Measurements from ENCODE around the gene MMP15.
A peak's percentile ranks its signal among the peaks of the same experiment; 100 is the strongest.
"Not testable (repeated sequence)": the region's sequence is repeated elsewhere in the genome, so short reads cannot be mapped to it uniquely, and the experiment has no call there.

MMP15 gene

DNA sequence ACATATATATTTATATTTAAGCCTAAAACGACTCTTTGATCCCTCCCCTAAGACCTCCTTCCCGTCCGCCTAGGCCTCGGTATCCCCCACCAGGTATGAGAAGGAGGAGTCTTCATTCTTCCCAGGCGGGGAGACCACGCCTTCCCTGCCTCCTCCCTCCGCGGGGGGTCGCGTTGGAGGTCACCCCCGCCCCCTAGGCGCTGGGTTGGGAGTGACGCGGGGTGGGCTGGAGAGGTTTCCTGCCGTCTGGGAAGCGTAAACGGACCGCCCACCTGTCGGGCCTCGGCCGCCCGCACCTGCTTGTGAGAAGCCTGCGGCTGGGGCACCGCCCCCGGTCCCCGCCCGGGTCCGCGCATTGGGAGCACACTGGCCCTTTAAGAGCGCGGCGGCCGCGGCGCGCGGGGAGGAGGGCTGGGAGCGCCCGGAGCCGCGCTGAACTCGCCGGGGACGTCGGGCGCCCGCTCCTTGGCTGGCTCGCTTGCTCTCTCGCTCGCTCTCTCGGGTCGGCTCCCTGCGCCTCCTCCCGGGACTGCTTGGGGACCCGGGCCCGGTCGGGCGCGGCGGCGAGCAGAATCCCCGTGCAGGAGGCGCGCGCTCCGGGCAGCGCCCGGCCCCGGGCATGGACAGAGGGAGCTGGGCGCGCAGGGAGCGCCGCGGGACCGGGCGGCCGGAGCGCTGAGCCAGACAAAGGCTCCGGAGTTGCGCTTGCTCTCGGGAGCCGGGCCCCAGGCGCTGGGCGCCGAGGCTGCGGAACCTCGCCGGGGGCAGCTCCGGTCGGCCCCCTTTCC, at the start of gene MMP15:
Gene MMP15 (plus strand): TSS at position 404 of the 788 bp plus-strand sequence. CDS start 597 bp downstream, outside the sequence.
- peak in 1 of 2 donors; percentile 44 for DNase-seq (ENCODE audit: extremely low read depth in 1 of 2, low read depth in 1 of 2)

DNA sequence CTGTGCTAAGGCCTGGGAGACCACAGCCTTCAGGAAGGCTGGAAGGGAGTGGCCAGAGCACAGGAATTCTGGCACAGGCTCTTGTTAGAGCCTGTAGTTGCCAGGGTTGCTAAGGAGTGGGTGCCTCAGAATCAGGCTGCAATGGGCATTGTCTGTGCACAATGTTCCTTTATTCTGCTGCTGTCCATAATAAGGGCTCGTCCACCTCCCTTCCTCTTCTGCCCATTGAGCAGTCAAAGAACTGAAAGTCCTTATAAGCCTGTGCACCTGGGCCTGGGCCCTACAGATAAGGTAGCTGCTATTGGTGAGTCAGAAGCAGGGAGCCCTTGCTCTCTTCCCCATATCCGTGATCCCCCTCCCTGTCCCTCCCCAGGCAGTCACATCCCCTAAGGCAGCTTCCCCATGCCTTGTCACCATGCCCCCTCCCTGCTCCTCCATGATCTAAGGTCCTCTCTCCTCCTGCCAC, 49.2 kb upstream of the MMP15 start:
- no peak for DNase-seq (ENCODE audit: extremely low read depth in 1 of 2, low read depth in 1 of 2)

GRCh38 chr16:57977418-57978069, 48.0 kb upstream of the MMP15 start:
- no peak for DNase-seq (ENCODE audit: extremely low read depth in 1 of 2, low read depth in 1 of 2)

DNA sequence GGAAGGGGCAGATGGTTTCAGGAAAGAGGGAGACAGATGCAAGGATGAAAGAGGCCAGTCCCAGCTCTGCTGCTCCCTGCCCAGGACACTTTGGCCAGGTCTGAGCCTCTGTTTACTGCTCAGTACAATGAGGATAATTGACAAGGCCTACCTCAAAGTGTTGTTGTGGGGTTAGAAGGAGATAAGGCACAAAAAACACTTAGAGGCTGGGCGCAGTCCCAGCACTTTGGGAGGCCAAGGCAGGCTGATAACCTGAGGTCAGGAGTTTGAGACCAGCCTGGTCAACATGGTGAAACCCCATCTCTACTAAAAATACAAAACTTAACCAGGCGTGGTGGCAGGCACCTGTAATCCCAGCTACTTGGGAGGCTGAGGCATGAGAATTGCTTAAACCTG, 47.5 kb upstream of the MMP15 start:
- DNase-seq (ENCODE audit: extremely low read depth in 1 of 2, low read depth in 1 of 2) = not testable (repeated sequence)

GRCh38 chr16:57979006-57979585, 46.5 kb upstream of the MMP15 start:
- DNase-seq (ENCODE audit: extremely low read depth in 1 of 2, low read depth in 1 of 2) = no peak

- no peak for DNase-seq (ENCODE audit: extremely low read depth in 1 of 2, low read depth in 1 of 2)
Measured at GRCh38 chr16:57981636-57982035, 43.9 kb upstream of the MMP15 start.

GRCh38 chr16:57982385-57982784, 43.2 kb upstream of the MMP15 start:
- DNase-seq (ENCODE audit: extremely low read depth in 1 of 2, low read depth in 1 of 2) = no peak

GRCh38 chr16:57984443-57985203, 40.9 kb upstream of the MMP15 start:
- DNase-seq (ENCODE audit: extremely low read depth in 1 of 2, low read depth in 1 of 2) = peak; percentile 80 to 85

DNA sequence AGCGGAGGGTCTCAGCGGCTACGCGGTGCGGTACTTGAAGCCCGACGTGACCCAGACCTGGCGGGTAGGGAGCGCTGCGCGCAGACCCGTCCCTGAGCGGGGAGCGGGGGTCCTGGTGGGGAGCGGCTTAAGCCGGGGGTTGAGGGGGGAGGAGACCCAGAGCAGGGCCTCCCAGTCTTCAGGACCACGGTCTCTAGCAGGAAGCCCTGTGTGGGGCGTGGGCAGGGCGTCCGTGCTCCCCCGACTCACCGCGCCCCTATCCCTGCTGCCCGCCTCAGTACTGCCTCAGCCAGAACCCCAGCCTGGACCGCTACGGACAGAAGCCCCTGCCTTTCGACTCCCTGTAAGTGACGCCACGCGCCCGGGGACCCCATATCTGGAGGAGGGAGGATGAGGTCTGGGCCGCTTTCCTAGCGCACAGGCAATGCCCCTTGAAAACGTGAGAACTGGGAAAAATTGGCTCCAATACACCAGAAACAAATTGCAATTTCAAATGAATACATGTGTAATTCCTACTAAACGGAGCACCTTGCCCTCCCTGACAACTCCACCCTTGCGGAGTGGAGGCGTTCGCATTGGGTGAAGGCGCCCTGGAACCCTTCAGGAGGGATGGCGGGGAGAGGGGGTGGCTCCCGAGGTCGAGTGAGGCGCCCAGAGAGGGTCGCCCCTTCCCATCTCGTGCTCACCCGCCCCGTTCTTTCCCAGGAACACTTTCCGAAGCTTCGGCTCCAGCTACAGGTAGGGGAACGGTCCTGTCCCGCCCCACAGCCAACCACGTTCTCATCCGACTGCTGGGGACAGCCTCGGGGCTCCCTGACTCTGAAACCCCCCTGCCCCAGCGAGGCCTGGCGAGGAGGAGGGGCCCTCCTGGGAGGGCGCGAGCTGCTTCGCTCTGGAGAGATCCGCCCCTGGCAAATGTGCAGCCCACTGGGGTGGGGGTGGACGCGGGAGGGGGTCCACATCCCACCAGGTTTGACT, 40.1 kb upstream of the MMP15 start:
- peak in 1 of 2 donors; percentile 8 for DNase-seq (ENCODE audit: extremely low read depth in 1 of 2, low read depth in 1 of 2)

GRCh38 chr16:57986196-57986595, 39.4 kb upstream of the MMP15 start:
- no peak for DNase-seq (ENCODE audit: extremely low read depth in 1 of 2, low read depth in 1 of 2)

DNA sequence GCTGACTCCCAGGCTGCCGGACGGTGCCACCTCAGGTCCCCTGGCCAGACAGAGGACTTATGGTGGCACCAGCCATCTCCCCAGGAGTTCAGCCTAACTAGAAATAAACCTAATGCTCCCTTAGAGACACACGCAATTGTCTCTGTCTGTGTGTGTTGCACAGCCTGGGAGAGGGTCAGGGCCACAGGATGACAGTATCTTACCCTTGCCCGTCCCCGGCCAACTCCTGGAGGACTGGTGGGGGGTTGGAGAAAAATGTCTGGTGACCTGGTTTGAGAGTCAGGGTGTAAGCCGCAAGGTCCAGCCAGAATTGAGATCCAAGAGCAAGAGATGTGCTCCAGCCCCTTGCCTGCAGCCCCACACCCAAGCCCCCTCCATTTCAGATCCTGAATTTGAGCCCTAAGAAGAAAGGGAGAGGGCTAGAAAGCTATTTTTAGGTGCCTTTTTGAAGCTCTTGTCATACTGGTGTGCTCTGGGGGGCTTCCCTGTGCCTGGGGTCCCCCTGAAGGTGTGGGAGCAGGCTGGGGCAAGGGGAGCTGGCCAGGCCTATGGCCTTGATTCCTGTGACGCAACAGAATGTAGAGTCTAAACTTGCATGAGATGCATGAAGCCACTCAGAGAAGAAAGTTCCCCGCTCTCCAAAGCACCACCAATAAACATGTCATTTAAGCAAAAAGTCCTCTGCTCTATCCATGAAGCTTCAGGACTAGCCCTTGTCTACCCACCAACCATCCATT, 37.9 kb upstream of the MMP15 start:
- no peak for DNase-seq (ENCODE audit: extremely low read depth in 1 of 2, low read depth in 1 of 2)

DNA sequence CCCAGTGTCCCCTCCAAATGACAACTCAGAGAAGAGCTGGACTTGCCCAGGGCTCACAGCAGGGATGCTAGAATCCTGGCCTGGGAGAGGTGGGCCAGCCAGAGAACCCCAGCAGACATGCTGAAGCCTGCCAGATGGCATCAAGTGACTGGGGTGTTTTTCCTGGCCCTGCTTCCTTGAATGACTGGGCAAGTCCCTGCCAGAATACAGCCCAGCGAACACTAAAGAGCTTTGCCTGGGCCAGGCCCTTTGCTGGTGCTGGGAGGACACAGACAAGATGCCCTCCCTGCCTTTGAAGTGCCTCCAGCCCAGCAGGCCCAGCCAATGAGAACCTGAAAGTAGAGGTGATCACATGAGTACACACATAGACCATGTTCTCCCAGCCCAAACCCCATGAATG, 36.6 kb upstream of the MMP15 start:
- no peak for DNase-seq (ENCODE audit: extremely low read depth in 1 of 2, low read depth in 1 of 2)

DNA sequence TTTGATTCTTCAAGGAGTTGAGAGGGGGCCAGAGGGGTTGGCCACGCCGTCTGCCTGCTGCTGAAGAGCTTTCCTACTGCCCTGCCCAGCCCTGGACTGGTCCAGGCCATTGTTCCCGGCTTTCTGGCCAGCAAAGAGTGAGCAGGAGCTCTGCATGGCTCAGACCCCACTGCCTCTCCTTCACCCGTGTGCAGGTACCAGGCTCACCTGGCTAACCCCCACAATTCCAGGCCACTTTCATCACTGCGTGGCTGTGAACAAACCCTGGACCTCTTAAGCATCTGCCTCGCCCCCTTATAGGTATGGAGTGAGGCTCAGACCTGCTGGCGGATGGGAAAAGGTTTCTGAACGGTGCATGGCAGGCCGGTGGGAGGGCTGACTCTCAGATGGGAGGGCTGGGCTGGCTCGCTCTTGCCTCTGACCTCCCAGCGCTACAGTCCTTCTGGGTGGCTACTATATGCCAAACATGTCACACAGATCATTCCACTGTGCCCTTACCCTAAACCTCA, 33.9 kb upstream of the MMP15 start:
- DNase-seq (ENCODE audit: extremely low read depth in 1 of 2, low read depth in 1 of 2) = no peak

GRCh38 chr16:57992084-57992483, 33.5 kb upstream of the MMP15 start:
- no peak for DNase-seq (ENCODE audit: extremely low read depth in 1 of 2, low read depth in 1 of 2)

DNA sequence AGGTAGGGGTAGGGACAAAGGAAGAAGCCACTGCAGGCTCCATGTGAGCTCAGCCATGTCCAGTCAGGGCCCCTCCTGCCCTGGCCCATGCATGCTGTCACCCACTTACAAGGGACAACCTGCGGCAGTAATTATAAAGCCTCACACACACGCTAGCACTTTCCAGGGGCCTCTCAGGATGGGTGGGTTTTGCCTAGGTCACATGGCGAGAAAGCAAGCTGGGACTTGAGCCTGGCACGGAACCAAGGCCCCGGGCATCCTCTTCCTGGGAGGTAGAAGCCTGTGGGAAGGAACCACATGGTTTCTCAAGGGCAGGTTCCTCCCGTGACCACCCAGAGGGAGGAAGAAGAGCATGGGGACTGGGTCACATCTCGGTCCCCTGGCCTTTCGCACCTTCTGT, 32.1 kb upstream of the MMP15 start:
- no peak for DNase-seq (ENCODE audit: extremely low read depth in 1 of 2, low read depth in 1 of 2)

- no peak for DNase-seq (ENCODE audit: extremely low read depth in 1 of 2, low read depth in 1 of 2)
Measured at GRCh38 chr16:57993897-57994296, 31.7 kb upstream of the MMP15 start.

GRCh38 chr16:57994361-57994760, 31.2 kb upstream of the MMP15 start:
- no peak for DNase-seq (ENCODE audit: extremely low read depth in 1 of 2, low read depth in 1 of 2)

- peak in 1 of 2 donors; percentile 19 for DNase-seq (ENCODE audit: extremely low read depth in 1 of 2, low read depth in 1 of 2)
Measured at GRCh38 chr16:57994778-57995177, 30.8 kb upstream of the MMP15 start.
